Brain microvascular endothelial cell (primary cell): ENCODE measurements around the gene PADI6.

Experiments used
- DNase-seq: peaks from one replicate; pipeline ENCODE4 v3.0.0-alpha.2; 2020
- H3K27ac ChIP-seq: fragments of 250-450 bp; sonication (Bioruptor Pico); 2 replicates; pipeline ENCODE4 v1.5.1; 2020; ENCODE audit warnings: mild to moderate bottlenecking, moderate library complexity
- H3K27me3 ChIP-seq: fragments of 250-450 bp; sonication (Bioruptor Pico); replicated peaks from 2 replicates; pipeline ENCODE4 v1.5.1; 2020; ENCODE audit warnings: mild to moderate bottlenecking
- H3K36me3 ChIP-seq: fragments of 250-450 bp; sonication (Bioruptor Pico); replicated peaks from 2 replicates; pipeline ENCODE4 v1.5.1; 2020; ENCODE audit warnings: mild to moderate bottlenecking
- H3K4me3 ChIP-seq: 2 replicates; pipeline ENCODE4 v1.5.1; 2011; ENCODE audit warnings: low read depth, mild to moderate bottlenecking, control low read depth, low read length, moderate library complexity
- in situ Hi-C: cut with HindIII; loops from 2 replicates; pipeline ENCODE4 v1.10.0; 2017; ENCODE audit warnings: low sequenced_read_pairs, low pct_ligation_motif_present
- TF ChIP-seq, protein P1 (sequence below): IDR thresholded peaks from 2 replicates; pipeline ENCODE4 v1.5.1; 2011; ENCODE audit warnings: low read depth, mild to moderate bottlenecking, moderate library complexity, low read length, control low read depth, inconsistent platforms; ENCODE audit errors: missing control alignments

The PADI6 gene

GRCh38 chr1:17392199-17392740 lies 20.3 kb downstream of the PADI6 start:
- TF ChIP-seq, protein P1, sequence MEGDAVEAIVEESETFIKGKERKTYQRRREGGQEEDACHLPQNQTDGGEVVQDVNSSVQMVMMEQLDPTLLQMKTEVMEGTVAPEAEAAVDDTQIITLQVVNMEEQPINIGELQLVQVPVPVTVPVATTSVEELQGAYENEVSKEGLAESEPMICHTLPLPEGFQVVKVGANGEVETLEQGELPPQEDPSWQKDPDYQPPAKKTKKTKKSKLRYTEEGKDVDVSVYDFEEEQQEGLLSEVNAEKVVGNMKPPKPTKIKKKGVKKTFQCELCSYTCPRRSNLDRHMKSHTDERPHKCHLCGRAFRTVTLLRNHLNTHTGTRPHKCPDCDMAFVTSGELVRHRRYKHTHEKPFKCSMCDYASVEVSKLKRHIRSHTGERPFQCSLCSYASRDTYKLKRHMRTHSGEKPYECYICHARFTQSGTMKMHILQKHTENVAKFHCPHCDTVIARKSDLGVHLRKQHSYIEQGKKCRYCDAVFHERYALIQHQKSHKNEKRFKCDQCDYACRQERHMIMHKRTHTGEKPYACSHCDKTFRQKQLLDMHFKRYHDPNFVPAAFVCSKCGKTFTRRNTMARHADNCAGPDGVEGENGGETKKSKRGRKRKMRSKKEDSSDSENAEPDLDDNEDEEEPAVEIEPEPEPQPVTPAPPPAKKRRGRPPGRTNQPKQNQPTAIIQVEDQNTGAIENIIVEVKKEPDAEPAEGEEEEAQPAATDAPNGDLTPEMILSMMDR = no peak
- H3K27ac ChIP-seq = no peak overlapping the region
- H3K36me3 ChIP-seq = no peaks in the 10 kb centered on the region
- in situ Hi-C loops = no loop called here
- H3K27me3 ChIP-seq = no peaks in the 10 kb centered on the region
- no peak for DNase-seq
- H3K4me3 ChIP-seq = no peak overlapping the region

GRCh38 chr1:17393230-17393629 lies 21.2 kb downstream of the PADI6 start:
- no peak for DNase-seq
- Histone ChIP-seq H3K36me3 (no peaks in the 10 kb centered on the region), H3K27me3 (no peaks in the 10 kb centered on the region), H3K4me3 (no peak overlapping the region), H3K27ac (no peak overlapping the region)
- in situ Hi-C loops = no loop called here
- TF ChIP-seq, protein P1 = no peak

DNA sequence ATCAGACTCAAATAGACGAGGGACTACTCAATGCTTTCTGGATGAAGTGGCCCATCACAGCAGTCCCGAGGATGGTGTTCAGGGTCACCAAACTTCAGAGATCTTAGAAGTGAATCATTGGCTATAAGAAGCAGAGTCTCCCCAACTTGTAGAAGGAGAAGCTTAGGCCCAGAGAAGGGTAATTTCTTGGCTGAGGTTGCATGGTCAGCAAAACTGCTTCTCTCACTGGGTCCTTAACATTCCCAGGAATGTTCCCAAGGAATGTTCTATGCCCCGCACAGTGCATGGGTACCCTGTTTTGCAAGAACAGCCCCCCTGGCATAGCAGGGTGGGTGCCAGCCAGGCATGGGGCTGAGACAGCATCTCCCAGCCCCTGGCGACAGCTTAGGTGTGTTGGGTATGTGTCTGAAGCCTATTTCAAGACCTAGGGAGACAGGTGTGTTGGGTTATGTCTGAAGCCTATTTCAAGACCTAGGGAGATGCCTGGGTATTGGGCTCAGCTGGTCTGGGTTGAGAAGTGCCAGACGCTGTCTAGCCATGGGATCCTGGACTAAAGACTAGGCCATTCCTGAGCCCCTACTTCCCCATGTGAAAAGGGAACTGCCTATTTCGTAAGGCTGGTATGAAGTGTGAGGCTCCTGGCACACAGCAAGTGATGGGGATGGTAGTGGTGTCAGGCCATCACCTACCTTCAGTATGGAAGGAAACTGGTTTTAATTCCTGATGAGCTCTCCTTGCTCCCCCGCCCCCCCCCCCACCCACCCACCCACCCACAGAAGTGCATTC lies 26.1 kb downstream of the PADI6 start:
- H3K27me3 ChIP-seq = no peaks in the 10 kb centered on the region
- DNase-seq = no peak
- no peaks in the 10 kb centered on the region for H3K36me3 ChIP-seq
- H3K27ac ChIP-seq = no peak overlapping the region
- no peak overlapping the region for H3K4me3 ChIP-seq
- in situ Hi-C loops = no loop called here
- TF ChIP-seq, protein P1 = no peak

GRCh38 chr1:17400725-17401341 lies 28.8 kb downstream of the PADI6 start:
- TF ChIP-seq, protein P1 = no peak
- Histone ChIP-seq H3K36me3 (peaks cover 2% of the 10 kb centered on the region), H3K27me3 (no peaks in the 10 kb centered on the region), H3K27ac (no peak overlapping the region), H3K4me3 (no peak overlapping the region)
- in situ Hi-C loops = no loop called here
- DNase-seq = no peak

GRCh38 chr1:17401841-17402240 lies 29.8 kb downstream of the PADI6 start:
- no peak for DNase-seq
- Histone ChIP-seq H3K4me3 (no peak overlapping the region), H3K36me3 (peaks cover 8% of the 10 kb centered on the region), H3K27ac (no peak overlapping the region), H3K27me3 (no peaks in the 10 kb centered on the region)
- in situ Hi-C loops = no loop called here
- TF ChIP-seq, protein P1 = no peak
